Activated effector memory CD4-positive, alpha-beta T cell treated with anti-CD3 and anti-CD28 coated beads, Interleukin-2, amount 50 U/mL, for 16 hours (primary cell): Measurements from ENCODE around the gene MUC6.
"Not testable (repeated sequence)": the region's sequence is repeated elsewhere in the genome, so short reads cannot be mapped to it uniquely, and the experiment has no call there.

Experiments
- DNase-seq: peaks from one replicate; pipeline ENCODE4 v3.0.0-alpha.2; 2020

The MUC6 gene

DNA sequence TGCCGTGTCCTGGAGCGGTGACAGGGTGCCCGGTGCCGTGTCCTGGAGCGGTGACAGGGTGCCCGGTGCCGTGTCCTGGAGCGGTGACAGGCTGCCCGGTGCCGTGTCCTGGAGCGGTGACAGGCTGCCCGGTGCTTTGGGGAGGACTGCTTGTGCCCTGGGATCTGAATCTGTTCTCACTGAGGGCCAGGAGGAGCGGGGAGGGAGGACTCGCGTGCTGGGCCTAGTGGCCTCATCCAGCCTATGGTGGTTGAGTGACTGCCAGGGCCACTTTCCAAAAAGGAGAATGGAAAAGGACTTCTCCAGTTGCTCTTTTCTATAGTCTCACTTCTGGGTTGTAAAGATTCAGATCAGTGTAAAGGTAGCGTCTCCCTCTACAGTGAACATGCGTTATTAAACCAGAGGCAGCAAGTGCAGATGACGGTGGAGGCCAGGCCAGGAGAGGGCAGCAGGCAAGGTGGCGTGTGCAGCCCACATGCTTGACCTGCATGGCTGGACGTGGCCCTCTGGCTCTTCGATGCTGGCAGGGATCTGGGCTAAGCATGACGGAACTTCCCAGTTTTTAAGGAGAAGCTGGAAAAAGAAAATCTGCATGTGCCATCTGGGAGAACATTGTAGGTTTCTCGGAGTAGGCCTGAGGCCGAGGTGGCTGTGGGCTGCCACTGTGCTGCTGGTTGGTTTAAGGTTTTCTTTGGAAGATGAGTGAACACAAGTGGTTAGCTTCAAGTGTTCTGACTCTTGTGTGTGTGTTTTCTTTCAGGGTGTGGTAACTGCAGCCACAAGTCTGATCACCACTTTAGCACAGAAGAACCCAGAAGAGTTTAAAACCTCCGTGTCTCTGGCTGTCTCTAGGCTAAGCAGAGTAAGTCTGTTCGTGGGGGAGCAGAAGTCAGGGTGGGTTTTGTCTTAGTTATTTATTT is 55.8 kb downstream of the MUC6 start:
- no peak for DNase-seq

DNA sequence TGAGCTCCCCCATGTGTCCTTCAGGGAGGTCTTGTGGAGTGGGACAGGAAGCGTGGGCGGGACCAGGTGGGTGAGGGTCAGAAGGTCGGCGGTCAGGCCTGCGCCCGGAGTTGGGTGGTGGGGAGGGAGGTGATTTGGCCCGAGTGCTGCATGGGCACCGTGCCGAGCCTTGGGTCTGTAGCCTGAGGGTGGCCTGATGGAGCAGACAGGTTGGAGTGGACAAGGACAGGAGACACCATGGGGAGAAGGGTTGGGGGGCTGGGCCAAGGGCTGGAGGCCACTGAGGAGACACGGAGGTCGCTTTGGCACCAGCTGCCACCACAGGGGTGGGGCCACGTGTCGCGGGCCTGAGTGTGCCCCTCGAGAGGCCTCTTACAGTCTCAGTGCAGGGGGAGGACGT is 57.7 kb downstream of the MUC6 start:
- no peak for DNase-seq

DNA sequence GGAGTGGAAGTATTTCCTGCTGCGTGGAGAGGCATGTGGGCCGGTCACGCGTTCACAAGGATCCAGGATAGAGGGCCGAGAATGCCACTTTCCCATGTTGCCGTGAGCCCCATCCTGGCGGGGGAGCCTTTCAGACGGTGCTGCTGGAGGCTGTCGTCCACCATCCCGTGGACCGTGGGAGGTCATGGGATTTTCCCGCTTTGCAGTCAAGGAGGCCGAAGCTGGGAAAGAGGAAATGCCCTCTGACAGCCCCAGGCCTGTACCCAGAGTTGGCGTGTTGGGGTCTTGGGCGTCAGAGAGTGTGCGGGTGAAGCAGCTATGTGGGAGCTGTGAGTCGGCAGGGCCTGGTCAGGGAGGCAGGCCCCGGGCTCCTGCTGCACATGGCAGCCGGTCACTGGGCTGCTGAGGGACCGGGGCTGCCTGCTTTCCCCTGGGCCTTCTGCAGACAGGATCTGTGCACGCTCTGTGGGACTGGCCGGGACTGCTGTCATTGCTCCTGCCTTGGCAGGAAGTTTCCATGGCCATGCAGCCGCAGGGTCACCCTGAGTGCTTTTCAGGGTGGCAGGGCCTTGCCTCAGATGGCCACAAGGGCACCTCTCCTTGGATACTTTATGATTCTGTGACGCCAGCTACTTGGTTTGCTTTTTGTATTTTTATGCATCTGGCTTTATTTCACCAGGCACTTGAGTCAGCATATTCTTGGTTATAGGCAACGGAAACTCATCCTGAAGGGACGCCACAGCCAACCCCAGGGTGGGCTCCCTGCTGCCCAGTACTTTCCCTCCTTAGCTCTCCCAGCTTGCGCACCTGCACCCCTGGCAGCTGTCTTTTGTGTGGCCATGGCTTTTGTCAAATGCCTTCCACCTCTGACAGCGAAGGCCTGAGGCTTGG is 58.4 kb downstream of the MUC6 start:
- no peak for DNase-seq

DNA sequence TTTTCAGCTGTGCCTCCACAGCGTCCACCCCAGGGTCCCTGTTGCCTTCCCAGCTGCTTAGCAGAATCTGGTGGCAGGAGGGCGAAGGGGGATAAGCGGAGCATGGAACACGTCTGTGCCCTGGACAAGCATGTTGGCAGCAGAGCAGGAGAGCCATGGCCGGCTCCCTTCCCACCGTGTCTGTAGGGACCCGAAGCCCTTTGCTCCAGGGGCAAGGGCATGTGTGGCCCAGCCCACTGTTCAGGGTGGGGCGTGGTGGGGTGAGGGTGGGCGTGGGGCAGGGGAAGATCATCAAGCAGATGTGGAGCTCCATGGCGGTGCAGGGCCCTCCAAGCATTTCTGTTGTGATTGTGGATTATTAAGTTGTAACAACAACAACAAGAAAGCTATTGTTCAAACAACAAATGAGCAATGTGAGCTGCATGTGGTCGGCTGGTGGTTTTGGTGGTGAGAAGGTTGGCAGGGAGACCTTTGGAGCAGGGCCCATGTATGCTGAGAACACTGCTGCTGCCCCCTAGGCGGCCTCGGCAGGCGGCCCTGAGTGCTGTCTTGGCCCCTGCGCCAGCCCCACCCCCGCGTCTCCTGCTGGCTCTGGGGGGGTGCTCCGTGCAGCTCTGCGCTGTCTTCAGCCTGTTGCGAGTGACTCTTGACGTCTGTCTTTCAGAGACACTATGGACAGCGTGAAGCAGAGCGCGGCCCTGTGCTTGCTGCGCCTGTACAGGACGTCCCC is 59.9 kb downstream of the MUC6 start:
- no peak for DNase-seq

DNA sequence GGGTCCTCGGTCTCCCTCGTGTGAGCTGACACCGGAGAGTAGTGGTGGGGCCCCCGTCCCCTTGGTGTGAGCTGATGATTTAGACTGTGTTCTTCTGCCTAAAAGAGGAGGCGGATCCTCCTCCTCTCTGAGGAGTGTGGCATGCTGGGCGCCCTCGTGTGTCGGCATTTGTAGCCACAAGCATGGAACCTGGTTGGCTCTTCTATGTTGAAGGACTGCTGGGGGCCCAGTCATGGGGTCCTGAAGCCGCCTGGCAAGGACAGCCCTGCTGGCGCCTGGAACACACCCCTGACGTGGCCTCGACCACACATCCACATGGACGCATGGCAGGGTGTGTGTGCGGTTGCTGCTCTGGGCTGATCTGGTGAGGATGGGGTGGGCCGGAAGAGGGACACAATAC is 60.7 kb downstream of the MUC6 start:
- no peak for DNase-seq

DNA sequence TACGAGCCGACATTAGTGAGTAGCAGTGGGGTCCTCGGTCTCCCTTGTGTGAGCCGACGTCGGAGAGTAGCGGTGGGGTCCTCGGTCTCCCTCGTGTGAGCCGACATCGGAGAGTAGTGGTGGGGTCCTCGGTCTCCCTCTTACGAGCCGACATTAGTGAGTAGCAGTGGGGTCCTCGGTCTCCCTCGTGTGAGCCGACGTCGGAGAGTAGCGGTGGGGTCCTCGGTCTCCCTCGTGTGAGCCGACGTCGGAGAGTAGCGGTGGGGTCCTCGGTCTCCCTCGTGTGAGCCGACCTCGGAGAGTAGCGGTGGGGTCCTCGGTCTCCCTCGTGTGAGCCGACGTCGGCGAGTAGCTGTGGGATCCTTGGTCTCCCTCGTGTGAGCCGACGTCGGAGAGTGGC is 61.1 kb downstream of the MUC6 start:
- DNase-seq: not testable (repeated sequence)

DNA sequence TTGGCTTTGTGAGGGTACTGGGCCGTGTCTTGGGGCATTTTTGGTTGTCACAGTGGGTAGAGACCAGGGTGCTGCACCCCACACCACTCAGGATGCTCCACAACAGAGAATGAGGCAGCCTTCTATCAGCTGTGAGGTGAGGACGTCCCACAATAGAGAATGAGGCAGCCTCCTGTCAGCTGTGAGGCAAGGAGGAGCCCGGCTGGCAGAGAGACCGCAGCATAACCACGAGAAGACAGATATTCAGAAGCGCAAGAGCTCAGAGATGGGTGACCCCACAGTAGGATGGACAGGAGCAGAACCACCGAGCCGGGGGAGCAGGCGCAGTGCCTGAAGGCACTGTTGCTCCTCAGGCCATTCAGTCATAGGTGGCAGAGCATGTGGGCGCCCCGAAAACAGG is 63.3 kb downstream of the MUC6 start:
- no peak for DNase-seq

DNA sequence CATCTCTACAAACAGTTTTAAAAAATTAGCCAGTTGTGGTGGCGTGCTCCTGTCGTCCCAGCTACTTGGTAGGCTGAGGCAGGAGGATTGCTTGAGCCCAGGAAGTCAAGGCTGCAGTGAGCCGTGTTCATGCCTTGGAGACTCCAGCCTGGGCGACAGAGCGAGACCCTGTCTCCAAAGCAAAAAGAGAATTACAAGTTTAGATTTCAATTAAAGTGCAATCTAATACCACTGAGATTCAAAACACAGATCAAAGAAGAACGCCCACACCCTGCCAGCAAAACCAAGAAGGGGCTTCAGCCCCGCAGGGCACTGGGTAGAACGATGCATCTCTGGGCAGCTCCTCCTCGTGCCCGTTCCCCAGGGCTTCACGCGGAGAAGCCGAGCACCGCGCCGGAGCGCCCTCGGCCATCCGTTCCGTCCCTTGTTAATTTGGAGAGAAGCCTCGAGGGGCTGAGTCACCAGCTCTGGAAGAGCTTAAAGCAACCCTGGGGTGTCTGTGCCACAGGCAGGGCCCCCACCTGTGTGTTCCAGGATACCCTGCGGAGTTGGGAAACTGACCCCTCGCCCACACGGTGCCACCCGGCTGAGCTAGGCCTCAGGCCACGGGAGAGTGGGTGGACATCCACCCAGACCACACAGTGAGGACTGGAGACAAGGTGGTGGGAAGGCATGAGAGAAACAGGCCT is 63.9 kb downstream of the MUC6 start:
- DNase-seq: no peak

DNA sequence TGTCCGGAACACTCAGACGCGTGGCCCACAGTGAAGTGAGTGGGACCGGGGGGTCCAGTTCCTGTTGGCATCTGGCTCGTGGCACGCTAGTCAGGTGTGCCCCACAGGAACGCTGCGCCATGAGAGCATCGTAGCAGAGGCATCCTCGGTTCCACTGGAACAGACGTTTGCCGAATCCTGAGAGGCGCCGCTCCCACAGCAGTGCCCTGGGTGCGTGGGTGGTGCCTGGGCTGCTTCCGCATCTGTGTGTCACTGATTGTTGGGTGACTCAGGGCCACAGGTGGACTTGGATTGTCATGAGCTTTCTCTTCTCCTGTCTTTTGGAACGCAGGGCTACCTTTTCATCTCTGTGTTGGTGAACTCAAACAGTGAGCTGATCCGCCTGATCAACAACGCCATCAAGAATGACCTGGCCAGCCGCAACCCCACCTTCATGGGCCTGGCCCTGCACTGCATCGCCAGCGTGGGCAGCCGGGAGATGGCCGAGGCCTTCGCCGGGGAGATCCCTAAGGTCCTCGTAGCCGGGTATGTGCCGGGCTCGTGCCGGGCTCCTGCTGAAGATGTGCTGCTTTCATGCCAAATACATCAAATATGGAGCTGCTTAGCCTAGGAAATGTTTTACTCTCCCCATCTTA is 64.7 kb downstream of the MUC6 start:
- DNase-seq: no peak

DNA sequence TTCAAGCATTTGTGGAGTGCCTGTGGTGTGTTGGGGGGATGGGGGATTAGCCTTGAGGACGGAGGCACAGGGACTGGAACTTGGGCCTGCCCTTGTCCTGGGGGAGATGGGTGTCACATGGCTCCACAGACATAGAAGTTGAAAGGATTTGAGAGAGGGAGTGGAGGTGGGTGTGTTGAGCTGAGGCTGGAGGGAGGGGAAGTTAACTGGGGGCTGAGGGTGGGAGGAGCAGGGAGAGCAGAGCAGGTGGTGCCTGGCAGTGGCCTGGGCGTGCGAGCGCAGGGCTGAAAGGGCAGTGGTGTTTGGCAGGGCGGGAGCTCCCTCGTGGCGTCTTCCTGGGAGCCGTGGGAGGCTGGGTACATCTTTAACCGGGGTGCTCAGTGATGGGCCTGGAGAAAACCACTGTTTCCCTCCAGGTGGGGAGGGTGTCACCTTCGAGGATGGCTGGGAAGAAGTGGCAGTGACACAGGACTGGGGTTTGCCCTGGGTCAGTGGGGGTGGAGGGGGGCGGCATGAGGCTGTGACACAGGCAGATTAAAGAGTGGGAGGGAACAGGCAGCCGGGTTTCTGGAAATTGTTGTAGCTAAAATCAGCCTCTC is 65.3 kb downstream of the MUC6 start:
- DNase-seq: no peak

DNA sequence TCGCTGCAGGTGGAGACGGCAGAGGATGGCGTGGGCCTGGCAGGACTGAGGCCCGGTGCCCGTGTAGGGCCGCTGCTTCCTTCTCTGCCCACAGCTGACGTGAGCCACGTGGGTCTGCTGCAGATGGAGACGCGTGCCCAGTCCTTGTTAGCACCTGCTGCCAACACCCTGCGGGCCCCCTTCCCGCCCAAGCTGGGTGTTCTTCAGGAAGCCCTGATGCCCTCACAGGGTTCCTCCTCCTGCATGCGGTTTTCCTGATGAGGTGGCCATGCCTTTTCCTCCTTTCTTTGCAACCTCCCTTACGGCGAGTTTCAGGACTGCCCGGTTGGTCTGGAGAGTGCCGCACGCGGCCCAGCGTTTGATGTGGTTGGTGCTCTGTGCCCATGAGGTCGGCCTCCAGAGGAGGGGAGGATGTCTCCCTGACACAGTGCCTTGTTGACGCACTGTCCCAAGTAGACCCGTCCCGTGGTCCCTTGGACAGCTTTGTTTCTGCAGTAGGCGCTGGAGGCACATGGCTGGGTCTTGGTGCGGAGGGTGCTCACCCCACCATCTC is 66.1 kb downstream of the MUC6 start:
- DNase-seq: no peak

DNA sequence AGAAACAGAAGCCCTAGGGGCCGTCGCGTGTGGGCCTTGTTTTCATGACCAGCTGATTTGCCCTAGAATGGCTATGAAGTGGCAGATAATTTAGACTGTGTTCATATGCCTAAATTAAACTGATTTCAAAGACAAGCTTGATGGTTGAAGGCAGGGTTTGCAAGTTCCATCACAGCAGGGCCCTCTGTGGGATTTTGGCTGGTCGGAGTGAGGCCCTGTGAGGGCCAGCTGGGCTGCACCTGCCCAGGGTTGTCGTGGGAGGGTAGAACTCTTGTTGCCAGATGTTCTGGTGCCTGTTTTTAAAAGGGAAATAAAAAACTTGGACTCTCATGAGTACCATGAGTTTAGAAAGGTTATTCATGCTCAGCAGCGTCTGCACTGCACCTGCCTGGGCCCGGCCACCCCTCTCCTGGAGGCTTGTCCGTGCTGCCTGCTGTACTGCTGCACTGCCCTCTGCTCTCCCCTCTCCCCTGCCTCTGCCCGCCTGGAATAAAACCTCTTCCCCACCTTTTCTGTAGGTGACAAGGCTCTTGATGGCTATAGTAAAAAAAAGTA is 66.8 kb downstream of the MUC6 start:
- no peak for DNase-seq

DNA sequence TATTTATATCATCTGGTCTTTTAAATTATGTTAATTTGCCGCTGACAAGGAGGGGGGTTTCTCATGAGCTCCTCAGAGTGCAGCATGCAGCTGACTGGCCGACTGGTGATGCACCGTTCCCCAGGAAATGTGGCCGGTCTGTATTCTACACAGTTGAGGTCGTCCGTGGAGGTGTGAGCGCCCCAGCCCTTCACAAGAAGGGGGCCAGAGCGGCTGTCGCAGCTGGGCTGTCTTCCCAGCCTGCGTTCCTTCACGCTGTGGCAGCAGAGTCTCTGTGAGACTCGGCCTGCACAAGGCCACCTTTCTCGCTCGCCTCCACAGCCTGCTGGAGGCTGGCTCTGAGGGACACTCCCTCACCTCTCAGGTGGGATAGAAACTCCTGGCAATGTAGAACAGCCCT is 67.7 kb downstream of the MUC6 start:
- no peak for DNase-seq

DNA sequence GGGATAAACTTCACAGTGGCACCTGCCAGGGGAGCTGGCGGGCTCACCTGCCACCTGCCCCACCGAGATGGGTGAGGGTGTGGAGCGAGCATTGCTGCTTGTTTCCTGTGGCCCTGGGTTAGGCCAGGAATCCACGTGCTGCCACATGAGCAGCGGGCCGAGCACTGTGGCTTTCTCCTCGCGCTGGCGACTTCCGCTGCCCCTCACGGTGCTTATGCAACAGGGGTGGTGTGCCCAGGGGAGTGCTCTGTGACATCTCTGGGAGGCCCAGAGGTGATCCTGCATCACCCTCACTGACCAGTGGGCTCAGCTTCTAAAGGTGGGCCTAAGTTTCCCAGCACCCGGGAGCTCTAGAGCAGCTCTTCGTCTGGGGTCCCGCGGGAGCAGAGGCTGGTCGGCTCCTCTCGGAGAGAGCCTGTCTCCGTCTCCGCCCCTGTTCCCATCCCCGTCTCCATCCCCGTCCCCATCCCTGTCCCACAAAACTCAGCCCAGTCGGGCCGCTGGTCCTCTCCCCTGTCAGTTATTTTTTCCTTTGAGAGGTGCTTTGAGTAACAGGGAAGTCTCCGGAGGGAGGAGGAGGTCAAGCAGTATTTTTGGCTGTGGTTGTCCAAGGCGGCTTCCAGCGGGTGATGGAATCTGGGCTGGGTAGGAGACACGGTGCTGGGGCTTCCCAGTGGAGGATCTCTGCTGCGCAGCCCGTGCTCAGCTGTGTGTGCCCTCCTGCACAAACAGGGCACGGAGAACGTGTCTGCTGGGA is 68.3 kb downstream of the MUC6 start:
- DNase-seq: no peak

DNA sequence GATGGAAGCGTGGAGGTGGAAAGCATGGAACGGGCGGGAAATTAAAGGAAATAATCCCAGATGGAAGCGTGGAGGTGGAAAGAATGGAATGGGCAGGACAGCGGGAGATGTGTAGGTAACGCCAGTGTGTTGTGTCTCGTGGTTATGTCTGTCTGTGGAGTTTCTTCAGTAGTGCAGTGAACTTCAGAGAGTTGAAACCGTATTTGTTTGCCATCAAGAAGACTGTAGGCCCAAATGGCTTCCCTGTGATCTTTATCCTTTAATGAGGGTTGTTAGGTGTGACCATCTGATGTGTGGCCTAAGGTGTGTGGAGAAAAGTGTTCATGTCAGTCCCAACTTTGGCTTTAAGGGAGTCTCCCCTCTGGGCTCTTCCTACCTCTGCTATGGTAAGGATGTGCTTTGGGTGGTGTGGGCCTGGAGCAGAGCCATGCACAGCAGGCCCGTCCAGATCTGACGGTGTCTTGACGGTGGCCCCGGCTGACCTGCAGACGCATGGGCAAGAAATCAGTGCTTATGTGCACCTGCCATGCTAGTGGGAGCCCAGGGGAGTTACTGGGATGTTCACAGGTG is 71.2 kb downstream of the MUC6 start:
- DNase-seq: no peak

DNA sequence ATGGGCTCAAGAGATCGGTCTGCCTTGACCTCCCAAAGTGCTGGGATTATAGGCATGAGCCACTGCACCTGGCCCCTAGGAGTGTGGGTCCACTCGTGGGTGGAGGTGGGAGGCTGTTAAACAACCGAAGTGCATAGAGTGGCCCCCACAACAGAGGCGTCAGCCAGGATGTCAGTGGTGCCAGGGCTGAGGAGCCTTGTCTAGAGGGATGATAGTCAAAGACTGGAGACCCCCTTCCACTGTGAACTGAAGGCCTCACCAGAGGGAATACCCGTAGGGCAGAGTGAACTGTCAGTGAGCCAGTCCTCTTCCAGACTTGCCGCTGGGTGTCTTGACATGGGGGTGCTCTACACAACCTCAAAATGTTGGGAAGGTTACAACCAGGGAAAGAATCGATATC is 72.7 kb downstream of the MUC6 start:
- DNase-seq: no peak
